Measurements from ENCODE around the gene PAOX.
A peak's percentile ranks its signal among the peaks of the same experiment; 100 is the strongest.

PAOX gene

GRCh38 chr10:133438711-133439273 lies 59.7 kb downstream of the PAOX start:
- no peaks in the 10 kb centered on the region for H3K4me1 ChIP-seq
- DNase-seq: no peak
- TF ChIP-seq CTCF (IDR thresholded peaks at IDR 0.05; ENCODE audit: low read depth, low read length): peak; percentile 41
- no peak overlapping the region for H3K4me3 ChIP-seq (ENCODE audit: low read depth, low read length)
- no peaks in the 10 kb centered on the region for H3K27me3 ChIP-seq
- no peaks in the 10 kb centered on the region for H3K36me3 ChIP-seq
- H3K9me3 ChIP-seq: no peaks in the 10 kb centered on the region; the same call in 1 of the 2 replicates

- DNase-seq: no peak
- TF ChIP-seq CTCF (IDR thresholded peaks at IDR 0.05; ENCODE audit: low read depth, low read length): no peak
- Histone ChIP-seq H3K4me1 (no peaks in the 10 kb centered on the region), H3K9me3 (no peaks in the 10 kb centered on the region; the same call in 1 of the 2 replicates), H3K4me3 (ENCODE audit: low read depth, low read length) (no peak overlapping the region), H3K27me3 (no peaks in the 10 kb centered on the region), H3K36me3 (no peaks in the 10 kb centered on the region)
Observed at GRCh38 chr10:133439517-133440461, 60.7 kb downstream of the PAOX start.

- no peak for DNase-seq
- H3K4me1 ChIP-seq: no peaks in the 10 kb centered on the region
Observed at GRCh38 chr10:133440633-133441285, 61.7 kb downstream of the PAOX start.

More at GRCh38 chr10:133440633-133441285, 61.7 kb downstream of the PAOX start:
- Histone ChIP-seq H3K27me3 (no peaks in the 10 kb centered on the region), H3K4me3 (ENCODE audit: low read depth, low read length) (no peak overlapping the region), H3K9me3 (no peaks in the 10 kb centered on the region; the same call in 1 of the 2 replicates), H3K36me3 (no peaks in the 10 kb centered on the region)
- no peak for TF ChIP-seq CTCF (IDR thresholded peaks at IDR 0.05; ENCODE audit: low read depth, low read length)

Measured in BE2C (cell line).